Measurements from ENCODE around the gene IFT25.

IFT25 gene

GRCh38 chr1:53927376-53927881, 18.1 kb downstream of the IFT25 start:
- Histone ChIP-seq H3K14ac (ENCODE audit: low read length) (no peak overlapping the region), H3K4me1 (ENCODE audit: control insufficient read depth in 1 of 2, insufficient read depth in 2 of 2, low read length in 2 of 2) (no peaks in the 10 kb centered on the region), H4K91ac (ENCODE audit: low read depth, low read length) (no peak overlapping the region), H3K79me1 (ENCODE audit: low read length) (no peaks in the 10 kb centered on the region), H3K9ac (ENCODE audit: low read length) (no peak overlapping the region), H2BK5ac (ENCODE audit: low read depth, low read length, poor library complexity) (no peak overlapping the region), H4K12ac (ENCODE audit: low read depth, low read length) (no peak overlapping the region), H3K23ac (ENCODE audit: low read length) (no peak overlapping the region), H4K8ac (ENCODE audit: low read depth, low read length) (no peak overlapping the region), H3K36me3 (ENCODE audit: control insufficient read depth in 1 of 2, insufficient read depth in 2 of 2, low read length in 2 of 2) (peaks cover 3 to 6% of the 10 kb centered on the region in 2 experiments), H3K4ac (ENCODE audit: low read depth, low read length) (no peak overlapping the region), H2BK120ac (ENCODE audit: insufficient read depth, low read length, poor library complexity) (no peak overlapping the region), H3K4me3 (ENCODE audit: low read depth, low read length) (no peak overlapping the region), H3K27ac (ENCODE audit: low read depth, low read length) (no peak overlapping the region), H2AK5ac (ENCODE audit: low read length) (no peak overlapping the region), H3K9me3 (ENCODE audit: insufficient read depth, low read depth, low read length) (peaks cover 2% of the 10 kb centered on the region), H3K18ac (ENCODE audit: low read length) (no peak overlapping the region), H3K79me2 (ENCODE audit: control insufficient read depth, insufficient read depth, low read length, poor library complexity) (no peaks in the 10 kb centered on the region), H2BK12ac (ENCODE audit: low read length) (no peak overlapping the region), H3K4me2 (ENCODE audit: low read length) (no peak overlapping the region), H3K27me3 (ENCODE audit: insufficient read depth, low read length) (no peaks in the 10 kb centered on the region), H2AFZ (ENCODE audit: insufficient read depth, low read length, poor library complexity) (no peak overlapping the region)
- no peak for DNase-seq
- no CpG with 5 or more reads among the region's 2 CpGs for WGBS (ENCODE audit: extremely low coverage, insufficient coverage, insufficient read length)

GRCh38 chr1:53919675-53920066, 25.8 kb downstream of the IFT25 start:
- Histone ChIP-seq H3K4me3 (ENCODE audit: low read depth, low read length) (no peak overlapping the region), H3K27me3 (ENCODE audit: insufficient read depth, low read length) (no peaks in the 10 kb centered on the region), H2BK12ac (ENCODE audit: low read length) (no peak overlapping the region), H3K9me3 (ENCODE audit: insufficient read depth, low read depth, low read length) (no peaks in the 10 kb centered on the region), H3K79me1 (ENCODE audit: low read length) (no peaks in the 10 kb centered on the region), H3K23ac (ENCODE audit: low read length) (no peak overlapping the region), H3K14ac (ENCODE audit: low read length) (no peak overlapping the region), H2BK120ac (ENCODE audit: insufficient read depth, low read length, poor library complexity) (no peak overlapping the region), H2BK5ac (ENCODE audit: low read depth, low read length, poor library complexity) (no peak overlapping the region), H2AK5ac (ENCODE audit: low read length) (no peak overlapping the region), H3K18ac (ENCODE audit: low read length) (no peak overlapping the region), H3K27ac (ENCODE audit: low read depth, low read length) (no peak overlapping the region), H4K12ac (ENCODE audit: low read depth, low read length) (no peak overlapping the region), H3K4me2 (ENCODE audit: low read length) (no peak overlapping the region), H2AFZ (ENCODE audit: insufficient read depth, low read length, poor library complexity) (no peak overlapping the region), H3K4me1 (ENCODE audit: control insufficient read depth in 1 of 2, insufficient read depth in 2 of 2, low read length in 2 of 2) (no peaks in the 10 kb centered on the region), H3K9ac (ENCODE audit: low read length) (no peak overlapping the region), H3K4ac (ENCODE audit: low read depth, low read length) (no peak overlapping the region), H3K79me2 (ENCODE audit: control insufficient read depth, insufficient read depth, low read length, poor library complexity) (no peaks in the 10 kb centered on the region), H4K8ac (ENCODE audit: low read depth, low read length) (no peak overlapping the region), H4K91ac (ENCODE audit: low read depth, low read length) (no peak overlapping the region), H3K36me3 (ENCODE audit: control insufficient read depth in 1 of 2, insufficient read depth in 2 of 2, low read length in 2 of 2) (peaks cover 2 to 7% of the 10 kb centered on the region in 2 experiments)
- no CpG with 5 or more reads among the region's 3 CpGs for WGBS (ENCODE audit: extremely low coverage, insufficient coverage, insufficient read length)
- DNase-seq, result no peak

- H4K12ac ChIP-seq (ENCODE audit: low read depth, low read length), result no peak overlapping the region
- H3K4me3 ChIP-seq (ENCODE audit: low read depth, low read length), result no peak overlapping the region
- H2BK120ac ChIP-seq (ENCODE audit: insufficient read depth, low read length, poor library complexity), result no peak overlapping the region
- H3K23ac ChIP-seq (ENCODE audit: low read length), result no peak overlapping the region
- no peaks in the 10 kb centered on the region for H3K4me1 ChIP-seq (ENCODE audit: control insufficient read depth in 1 of 2, insufficient read depth in 2 of 2, low read length in 2 of 2)
- H2BK5ac ChIP-seq (ENCODE audit: low read depth, low read length, poor library complexity), result no peak overlapping the region
- H4K91ac ChIP-seq (ENCODE audit: low read depth, low read length), result no peak overlapping the region
- no peak overlapping the region for H2AFZ ChIP-seq (ENCODE audit: insufficient read depth, low read length, poor library complexity)
- no peak overlapping the region for H3K18ac ChIP-seq (ENCODE audit: low read length)
- no peak overlapping the region for H3K4me2 ChIP-seq (ENCODE audit: low read length)
- H2AK5ac ChIP-seq (ENCODE audit: low read length), result no peak overlapping the region
- H3K27me3 ChIP-seq (ENCODE audit: insufficient read depth, low read length), result no peaks in the 10 kb centered on the region
- no CpG with 5 or more reads among the region's 5 CpGs for WGBS (ENCODE audit: extremely low coverage, insufficient coverage, insufficient read length)
- H3K9ac ChIP-seq (ENCODE audit: low read length), result no peak overlapping the region
- no peak overlapping the region for H3K4ac ChIP-seq (ENCODE audit: low read depth, low read length)
- H3K14ac ChIP-seq (ENCODE audit: low read length), result no peak overlapping the region
- H2BK12ac ChIP-seq (ENCODE audit: low read length), result no peak overlapping the region
- no peak for DNase-seq
- H3K9me3 ChIP-seq (ENCODE audit: insufficient read depth, low read depth, low read length), result no peaks in the 10 kb centered on the region
- no peak overlapping the region for H4K8ac ChIP-seq (ENCODE audit: low read depth, low read length)
- no peaks in the 10 kb centered on the region for H3K79me2 ChIP-seq (ENCODE audit: control insufficient read depth, insufficient read depth, low read length, poor library complexity)
- no peak overlapping the region for H3K27ac ChIP-seq (ENCODE audit: low read depth, low read length)
- H3K36me3 ChIP-seq (ENCODE audit: control insufficient read depth in 1 of 2, insufficient read depth in 2 of 2, low read length in 2 of 2), result peaks cover 2 to 7% of the 10 kb centered on the region in 2 experiments
- H3K79me1 ChIP-seq (ENCODE audit: low read length), result no peaks in the 10 kb centered on the region
Observed at GRCh38 chr1:53918343-53918742, 27.2 kb downstream of the IFT25 start.

- Histone ChIP-seq H3K4me3 (ENCODE audit: low read depth, low read length) (no peak overlapping the region), H2AFZ (ENCODE audit: insufficient read depth, low read length, poor library complexity) (no peak overlapping the region), H4K91ac (ENCODE audit: low read depth, low read length) (no peak overlapping the region), H3K18ac (ENCODE audit: low read length) (no peak overlapping the region), H3K4ac (ENCODE audit: low read depth, low read length) (no peak overlapping the region), H3K27me3 (ENCODE audit: insufficient read depth, low read length) (no peaks in the 10 kb centered on the region), H3K23ac (ENCODE audit: low read length) (no peak overlapping the region), H3K9ac (ENCODE audit: low read length) (no peak overlapping the region), H3K36me3 (ENCODE audit: control insufficient read depth in 1 of 2, insufficient read depth in 2 of 2, low read length in 2 of 2) (peaks cover 0 to 5% of the 10 kb centered on the region in 2 experiments), H2BK5ac (ENCODE audit: low read depth, low read length, poor library complexity) (no peak overlapping the region), H3K79me2 (ENCODE audit: control insufficient read depth, insufficient read depth, low read length, poor library complexity) (no peaks in the 10 kb centered on the region), H3K79me1 (ENCODE audit: low read length) (no peaks in the 10 kb centered on the region), H4K12ac (ENCODE audit: low read depth, low read length) (no peak overlapping the region), H3K14ac (ENCODE audit: low read length) (no peak overlapping the region), H3K27ac (ENCODE audit: low read depth, low read length) (no peak overlapping the region), H2AK5ac (ENCODE audit: low read length) (no peak overlapping the region), H3K9me3 (ENCODE audit: insufficient read depth, low read depth, low read length) (no peaks in the 10 kb centered on the region), H3K4me1 (ENCODE audit: control insufficient read depth in 1 of 2, insufficient read depth in 2 of 2, low read length in 2 of 2) (no peaks in the 10 kb centered on the region), H2BK12ac (ENCODE audit: low read length) (no peak overlapping the region), H3K4me2 (ENCODE audit: low read length) (no peak overlapping the region), H2BK120ac (ENCODE audit: insufficient read depth, low read length, poor library complexity) (no peak overlapping the region), H4K8ac (ENCODE audit: low read depth, low read length) (no peak overlapping the region)
- no peak for DNase-seq
- no CpG with 5 or more reads among the region's 5 CpGs for WGBS (ENCODE audit: extremely low coverage, insufficient coverage, insufficient read length)
Observed at GRCh38 chr1:53913352-53914033, 32.0 kb downstream of the IFT25 start.

Data from trophoblast cell (in vitro differentiated cells and primary cell).